Skeletal muscle cell (primary cell): Measurements from ENCODE around the gene MOCOS.
"Not testable (repeated sequence)": the region's sequence is repeated elsewhere in the genome, so short reads cannot be mapped to it uniquely, and the experiment has no call there.

Experiments used
- DNase-seq: peaks from one replicate; pipeline ENCODE4 v3.0.0-alpha.2; 2010; ENCODE audit warnings: low read depth
- H3K4me3 ChIP-seq: 2 replicates; pipeline ENCODE4 v1.5.1; 2011; ENCODE audit warnings: low read depth, mild to moderate bottlenecking, control low read depth, low read length, moderate library complexity

Gene MOCOS

DNA sequence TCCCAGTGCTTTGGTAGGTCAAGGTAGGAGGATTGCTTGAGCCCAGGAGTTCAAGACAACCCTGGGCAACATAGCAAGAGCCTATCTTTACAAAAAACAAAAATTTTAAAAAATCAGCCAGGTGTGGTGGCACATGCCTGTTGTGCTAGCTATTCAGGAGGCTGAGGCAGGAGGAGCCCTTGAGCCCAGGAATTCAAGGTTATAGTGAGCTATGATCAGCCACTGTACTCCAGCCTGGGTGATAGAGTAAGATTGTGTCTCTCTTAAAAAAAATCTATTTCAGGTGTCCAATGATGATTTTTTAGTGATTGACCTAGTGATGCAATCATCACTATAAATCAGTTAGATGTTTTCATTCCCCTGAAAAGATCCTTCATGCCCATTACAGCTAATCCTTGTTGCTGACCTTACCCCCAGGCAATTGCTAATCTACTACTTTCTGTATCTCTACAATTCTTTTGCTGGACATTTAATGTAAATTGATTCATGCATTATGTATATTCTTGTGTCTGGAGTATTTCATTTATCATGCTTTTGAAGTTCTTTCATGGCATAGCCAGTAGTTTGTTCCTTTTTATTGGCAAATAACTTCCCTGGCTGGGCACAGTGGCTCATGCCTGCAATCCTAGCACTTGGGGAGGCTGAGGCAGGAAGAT is 10.3 kb downstream of the MOCOS start:
- no peak for DNase-seq
- no peak overlapping the region for H3K4me3 ChIP-seq

GRCh38 chr18:36199691-36200295 is 12.5 kb downstream of the MOCOS start:
- H3K4me3 ChIP-seq = no peak overlapping the region
- DNase-seq = no peak

- H3K4me3 ChIP-seq = no peak overlapping the region
- DNase-seq = no peak
These were observed 13.1 kb downstream of the MOCOS start for GRCh38 chr18:36200354-36200771.

DNA sequence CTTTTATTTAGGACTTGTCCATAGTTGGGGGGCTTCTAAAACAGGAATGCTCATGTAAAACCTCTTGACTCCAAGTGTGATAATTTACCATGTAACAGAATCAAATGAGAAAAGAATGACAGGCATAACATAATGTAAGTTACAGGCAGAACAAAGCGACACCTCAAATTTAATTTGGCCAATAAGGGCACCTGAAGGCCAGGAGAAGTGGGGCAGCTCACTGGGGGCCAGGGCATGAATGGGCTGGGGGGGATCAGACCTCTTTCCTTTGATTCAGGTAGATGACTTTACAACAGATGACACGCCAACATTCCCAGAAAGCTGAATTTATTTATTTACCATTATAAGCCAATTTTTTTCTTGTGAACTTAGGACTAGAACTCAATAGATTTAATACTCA is 14.5 kb downstream of the MOCOS start:
- DNase-seq = no peak
- no peak overlapping the region for H3K4me3 ChIP-seq

GRCh38 chr18:36203360-36203895 is 16.1 kb downstream of the MOCOS start:
- no peak overlapping the region for H3K4me3 ChIP-seq
- DNase-seq = no peak

DNA sequence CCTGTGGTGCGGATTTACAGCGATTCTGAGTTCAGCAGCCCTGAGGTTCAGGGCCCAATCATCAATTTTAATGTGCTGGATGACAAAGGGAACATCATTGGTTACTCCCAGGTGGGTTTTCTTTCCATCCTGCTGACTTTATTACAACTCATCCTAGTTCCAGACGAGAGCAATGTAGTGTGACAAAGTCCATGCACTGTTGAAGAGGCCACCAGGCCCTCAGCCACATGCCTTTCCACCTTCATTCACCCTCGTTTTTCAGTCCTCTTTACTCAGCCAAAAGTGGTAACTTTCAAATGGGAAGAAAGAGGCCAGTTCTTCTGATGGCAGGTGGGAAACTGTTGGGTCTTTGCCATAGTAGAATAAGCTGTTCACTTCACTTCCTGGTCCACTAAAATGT is 17.9 kb downstream of the MOCOS start:
- DNase-seq = no peak
- no peak overlapping the region for H3K4me3 ChIP-seq

- no peak for DNase-seq
- H3K4me3 ChIP-seq = no peak overlapping the region
These were observed 20.0 kb downstream of the MOCOS start for GRCh38 chr18:36207303-36207702.

DNA sequence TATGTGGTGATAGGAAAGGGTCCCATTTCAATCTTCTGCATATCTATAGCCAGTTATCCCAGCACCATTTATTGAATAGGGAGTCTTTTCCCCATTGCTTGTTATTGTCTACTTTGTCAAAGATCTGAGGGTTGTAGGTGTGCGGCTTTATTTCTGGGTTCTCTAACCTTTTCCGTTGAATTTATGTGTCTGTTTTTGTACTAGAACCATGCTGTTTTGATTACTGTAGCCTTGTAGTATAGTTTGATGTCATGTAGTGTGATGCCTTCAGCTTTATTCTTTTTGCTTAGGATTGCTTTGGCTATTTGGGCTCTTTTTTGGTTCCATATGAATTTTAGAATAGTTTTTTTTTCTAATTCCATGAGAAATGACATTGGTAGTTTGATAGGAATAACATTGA is 20.7 kb downstream of the MOCOS start:
- not testable (repeated sequence) for H3K4me3 ChIP-seq, DNase-seq

DNA sequence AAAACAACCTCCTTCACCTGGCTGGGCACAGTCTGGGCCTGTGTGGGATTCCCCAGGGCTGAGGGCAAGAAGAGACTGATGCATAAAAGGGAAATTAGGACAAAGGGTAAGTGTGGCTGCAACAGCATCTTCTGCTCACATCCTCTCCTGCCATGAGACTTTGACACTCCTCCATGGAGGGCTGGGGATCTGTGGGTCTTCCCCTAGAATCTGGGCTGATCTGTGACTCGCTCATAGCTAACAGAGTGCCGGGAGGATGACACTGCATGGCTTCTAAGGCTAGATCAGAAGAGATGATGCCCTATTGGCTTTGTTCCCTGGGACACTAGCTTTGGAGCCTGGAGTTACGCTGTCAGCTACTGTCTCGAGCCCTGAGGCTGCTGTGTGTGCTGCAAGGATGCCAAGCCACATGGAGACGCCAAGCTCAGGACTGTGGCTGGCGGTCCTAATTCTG is 24.3 kb downstream of the MOCOS start:
- no peak overlapping the region for H3K4me3 ChIP-seq
- no peak for DNase-seq

DNA sequence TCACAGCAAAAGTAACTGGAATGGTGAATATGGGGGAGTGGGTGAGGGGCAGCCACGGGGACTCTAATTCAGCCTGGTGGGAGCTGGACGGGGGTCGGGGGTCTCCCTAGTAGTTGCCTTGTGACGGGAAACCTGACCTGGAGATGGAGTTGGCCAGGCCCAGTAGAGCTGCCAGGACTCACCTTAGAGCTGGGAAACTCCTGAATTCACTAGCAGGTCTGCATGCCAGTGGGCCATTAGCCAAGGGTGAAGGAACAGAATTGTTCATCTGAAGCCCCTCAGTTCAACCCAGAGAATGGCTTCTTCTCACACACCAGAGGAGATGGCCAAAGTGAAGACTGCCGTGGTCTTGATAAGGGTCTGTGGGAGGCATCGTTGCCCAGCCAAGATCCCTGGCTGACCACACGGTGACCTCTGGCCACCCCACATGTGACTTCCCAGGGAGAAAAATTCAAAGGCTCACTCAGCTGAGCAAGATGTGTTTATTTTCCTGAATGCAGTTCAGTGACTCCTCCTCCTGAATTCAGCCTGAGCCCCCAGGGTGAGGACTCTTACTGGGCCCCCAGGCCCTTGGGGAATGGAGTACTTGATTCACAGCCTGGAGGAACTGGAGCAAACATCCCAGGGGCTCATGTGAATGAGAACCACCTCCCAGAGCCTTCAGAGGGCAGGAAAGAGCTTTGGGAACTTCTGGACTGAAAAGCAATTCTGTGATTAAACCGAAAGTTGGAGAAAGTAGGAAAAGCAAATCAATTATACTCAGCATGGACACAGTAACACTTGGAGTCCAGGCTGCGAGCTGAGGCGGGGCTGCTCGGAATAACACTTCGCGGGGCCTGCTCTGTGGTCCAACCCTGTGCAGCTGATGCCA is 25.2 kb downstream of the MOCOS start:
- DNase-seq = no peak
- no peak overlapping the region for H3K4me3 ChIP-seq

DNA sequence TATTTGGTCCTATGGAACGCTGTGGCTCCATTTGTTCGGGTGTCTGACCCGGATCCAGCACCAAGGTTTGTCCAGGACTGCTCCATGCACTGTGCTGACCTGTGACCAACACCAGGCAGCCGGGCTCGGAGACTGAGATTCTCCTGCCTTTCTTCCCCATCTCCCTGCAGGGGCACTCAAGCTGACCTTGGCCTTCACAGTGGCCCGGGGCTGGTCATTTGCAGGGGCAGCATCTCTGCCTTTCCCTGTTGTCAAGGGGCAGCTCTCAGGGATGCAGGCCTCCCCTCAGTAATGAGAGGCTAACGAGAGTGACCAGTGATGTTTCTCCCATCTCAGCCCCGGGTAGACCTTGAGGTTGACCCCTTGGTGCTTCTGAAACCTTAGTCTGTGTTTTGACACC is 27.5 kb downstream of the MOCOS start:
- no peak overlapping the region for H3K4me3 ChIP-seq
- no peak for DNase-seq

- no peak overlapping the region for H3K4me3 ChIP-seq
- no peak for DNase-seq
These were observed 28.3 kb downstream of the MOCOS start for GRCh38 chr18:36215577-36215976.

GRCh38 chr18:36217348-36217747 is 30.1 kb downstream of the MOCOS start:
- no peak for DNase-seq
- no peak overlapping the region for H3K4me3 ChIP-seq

GRCh38 chr18:36229188-36229587 is 41.9 kb downstream of the MOCOS start:
- no peak for DNase-seq
- no peak overlapping the region for H3K4me3 ChIP-seq

DNA sequence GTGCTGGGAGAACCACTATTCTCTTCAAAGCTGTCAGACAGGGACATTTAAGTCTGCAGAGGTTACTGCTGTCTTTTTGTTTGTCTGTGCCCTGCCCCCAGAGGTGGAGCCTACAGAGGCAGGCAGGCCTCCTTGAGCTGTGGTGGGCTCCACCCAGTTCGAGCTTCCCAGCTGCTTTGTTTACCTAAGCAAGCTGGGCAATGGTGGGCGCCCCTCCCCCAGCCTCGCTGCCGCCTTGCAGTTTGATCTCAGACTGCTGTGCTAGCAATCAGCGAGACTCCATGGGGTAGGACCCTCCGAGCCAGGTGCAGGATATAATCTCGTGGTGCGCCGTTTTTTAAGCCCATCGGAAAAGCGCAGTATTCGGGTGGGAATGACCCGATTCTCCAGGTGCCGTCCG is 53.2 kb downstream of the MOCOS start:
- not testable (repeated sequence) for DNase-seq, H3K4me3 ChIP-seq

- H3K4me3 ChIP-seq = no peak overlapping the region
- no peak for DNase-seq
These were observed 54.5 kb downstream of the MOCOS start for GRCh38 chr18:36241831-36242230.

DNA sequence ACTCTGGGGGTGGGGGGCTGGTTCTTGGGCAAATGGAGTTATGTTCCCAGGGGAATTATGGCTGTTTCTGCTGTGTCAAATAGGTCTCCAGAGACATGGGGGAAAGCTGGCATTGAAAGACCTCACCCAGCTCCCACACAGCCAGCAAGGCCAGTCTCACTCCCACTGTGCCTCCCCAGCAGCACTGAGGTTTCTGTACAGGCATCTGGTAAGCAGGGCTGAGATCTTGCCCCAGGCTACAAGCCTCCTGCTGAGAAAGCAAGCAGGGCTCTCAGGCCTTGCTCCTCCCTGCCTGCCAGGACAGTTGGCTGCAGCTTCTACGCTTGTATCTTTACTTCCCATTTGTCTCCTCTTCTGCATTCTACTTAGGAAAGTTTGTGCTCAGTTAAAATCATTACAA is 59.7 kb downstream of the MOCOS start:
- DNase-seq = no peak
- H3K4me3 ChIP-seq = no peak overlapping the region

DNA sequence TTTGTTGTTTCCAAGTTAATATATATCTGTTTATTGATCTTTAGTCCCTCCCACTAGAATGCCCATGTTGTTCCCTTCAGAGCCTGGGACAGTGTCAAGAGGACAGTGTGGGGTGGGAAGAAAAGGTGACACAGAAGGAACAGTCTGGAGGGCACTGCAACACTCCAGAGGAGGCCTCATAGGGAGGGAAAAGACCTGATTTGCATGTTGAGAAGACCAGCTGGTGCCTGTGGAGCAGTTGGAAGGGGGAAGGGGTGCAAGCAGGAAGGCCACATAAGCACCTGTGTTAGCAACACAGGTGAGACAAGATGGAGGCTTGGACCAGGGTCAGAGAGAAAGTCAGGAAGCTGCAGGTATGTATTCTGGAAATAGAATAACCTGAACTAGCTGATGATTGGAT is 62.1 kb downstream of the MOCOS start:
- H3K4me3 ChIP-seq = no peak overlapping the region

DNA sequence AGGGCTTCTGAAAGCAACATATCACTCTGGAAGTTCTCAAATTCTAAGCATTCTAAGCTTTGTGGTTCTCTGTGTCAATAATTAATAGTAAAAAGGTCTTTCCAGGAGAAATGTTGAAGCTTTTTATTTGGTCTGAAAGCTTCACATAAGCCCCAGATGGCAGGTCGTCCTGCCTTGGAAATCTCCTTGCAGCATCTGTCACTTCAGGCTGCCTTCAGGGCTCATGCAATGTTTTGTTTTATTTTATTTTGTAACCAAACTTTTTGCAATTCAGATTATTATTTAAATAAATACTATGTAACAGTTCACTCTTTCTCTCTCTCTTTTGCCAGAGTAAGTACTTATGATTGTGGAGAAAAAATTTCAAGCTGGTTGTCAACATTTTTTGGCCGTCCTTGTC is 63.5 kb downstream of the MOCOS start:
- no peak overlapping the region for H3K4me3 ChIP-seq

More for the DNA sequence above, 62.1 kb downstream of the MOCOS start:
- no peak for DNase-seq

GRCh38 chr18:36255072-36255698 is 67.9 kb downstream of the MOCOS start:
- no peak for DNase-seq
- H3K4me3 ChIP-seq = no peak overlapping the region

More for the DNA sequence above, 63.5 kb downstream of the MOCOS start:
- no peak for DNase-seq
